NCI-H1105 treated with DMSO at 0.1 percent for 48 hours (cell line): ENCODE results near the gene ZNF135.

Experiments
- DNase-seq: peaks from one replicate; lab custom pipeline; 2025; lab: John Stamatoyannopoulos, UW

The ZNF135 gene

GRCh38 chr19:58095328-58095727 lies 36.2 kb downstream of the ZNF135 start:
- DNase-seq, result no peak

DNA sequence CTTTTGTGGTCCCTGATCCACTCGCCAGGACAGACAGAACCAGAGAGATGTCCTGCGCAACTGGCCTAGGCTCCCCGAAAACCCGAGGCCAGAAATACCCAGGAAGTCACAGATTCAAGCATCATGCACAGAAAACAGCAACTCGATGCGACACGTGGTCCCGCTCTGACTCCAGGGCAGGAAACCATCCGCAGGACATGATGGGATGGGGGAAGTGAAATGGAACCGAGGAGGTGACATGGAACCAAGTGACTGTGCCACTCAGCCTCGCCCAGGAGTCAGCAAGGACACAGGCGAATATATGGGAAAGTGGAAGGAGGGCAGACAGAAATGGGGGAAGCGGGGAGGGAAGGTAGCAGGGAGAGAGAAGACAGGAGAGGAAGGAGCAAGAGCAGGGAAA lies 37.8 kb downstream of the ZNF135 start:
- DNase-seq, result no peak

DNA sequence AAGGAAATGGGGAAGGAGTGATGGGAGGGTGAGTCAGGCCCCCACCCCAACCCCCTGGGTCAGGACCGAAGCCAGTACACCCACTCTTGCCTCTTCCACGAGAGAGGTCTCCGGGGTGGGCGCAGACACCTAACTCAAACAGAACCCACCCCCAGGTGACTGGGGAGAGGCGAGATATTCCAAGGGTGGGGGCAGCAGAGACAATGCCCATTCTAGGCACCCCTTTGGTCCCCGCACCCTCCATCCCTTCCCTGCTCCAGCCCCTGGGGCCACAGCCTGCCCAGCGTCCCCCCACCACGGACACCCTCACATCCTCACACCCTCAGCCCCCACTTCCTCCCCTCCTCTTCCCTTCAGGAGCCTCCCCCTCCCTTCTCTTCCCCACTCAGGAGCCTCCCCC lies 38.3 kb downstream of the ZNF135 start:
- DNase-seq, result no peak

GRCh38 chr19:58097781-58098681 lies 38.9 kb downstream of the ZNF135 start, which contains the start of gene ZSCAN18:
Gene ZSCAN18 (minus strand): TSS chr19:58098231. CDS start chr19:58090267, 7,964 bp downstream.
- peak; percentile 94 for DNase-seq

GRCh38 chr19:58098682-58098998 lies 39.6 kb downstream of the ZNF135 start:
- no peak for DNase-seq

DNA sequence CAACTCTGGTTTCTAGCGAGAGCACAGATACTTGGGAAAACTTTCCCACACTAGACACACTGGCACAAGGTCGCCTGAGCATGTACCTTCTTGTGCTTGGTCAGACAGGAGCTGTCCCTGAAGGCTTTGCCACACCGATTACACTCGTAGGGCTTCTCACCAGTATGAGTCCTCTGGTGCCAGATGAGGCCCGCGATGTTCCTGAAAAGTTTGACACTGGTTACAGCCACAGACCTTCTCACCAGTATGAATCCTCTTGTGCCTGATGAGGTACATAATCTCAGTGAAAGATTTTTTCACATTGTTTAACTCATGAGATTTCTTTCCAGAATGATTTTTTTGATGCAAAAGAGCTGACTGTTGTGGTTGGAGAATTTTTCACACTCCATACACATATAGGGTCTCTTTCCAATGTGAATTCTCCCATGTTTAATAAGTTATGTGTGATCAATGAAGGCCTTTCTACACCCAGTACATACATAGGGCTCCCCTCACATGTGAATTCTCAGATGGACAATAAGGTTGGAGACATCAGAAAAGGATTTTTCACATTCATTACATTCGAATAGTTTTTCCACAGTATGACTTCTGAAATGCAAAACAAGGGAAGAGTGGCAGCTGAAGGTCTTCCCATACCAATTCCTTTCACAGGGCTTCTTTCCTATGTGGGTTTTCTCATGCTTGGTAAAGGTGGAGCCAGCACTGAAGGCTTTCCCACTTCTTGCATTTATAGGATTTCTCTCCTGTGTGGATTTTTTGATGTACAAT lies 48.9 kb downstream of the ZNF135 start:
- no peak for DNase-seq

GRCh38 chr19:58108546-58108817 lies 49.4 kb downstream of the ZNF135 start:
- DNase-seq, result no peak

- no peak for DNase-seq
Measured at GRCh38 chr19:58117841-58118575, 58.9 kb downstream of the ZNF135 start.

GRCh38 chr19:58118979-58119733 lies 60.1 kb downstream of the ZNF135 start:
- no peak for DNase-seq
